ENCODE data around the gene ABCB9.
"Not testable (repeated sequence)": the region's sequence is repeated elsewhere in the genome, so short reads cannot be mapped to it uniquely, and the experiment has no call there.

The ABCB9 gene

DNA sequence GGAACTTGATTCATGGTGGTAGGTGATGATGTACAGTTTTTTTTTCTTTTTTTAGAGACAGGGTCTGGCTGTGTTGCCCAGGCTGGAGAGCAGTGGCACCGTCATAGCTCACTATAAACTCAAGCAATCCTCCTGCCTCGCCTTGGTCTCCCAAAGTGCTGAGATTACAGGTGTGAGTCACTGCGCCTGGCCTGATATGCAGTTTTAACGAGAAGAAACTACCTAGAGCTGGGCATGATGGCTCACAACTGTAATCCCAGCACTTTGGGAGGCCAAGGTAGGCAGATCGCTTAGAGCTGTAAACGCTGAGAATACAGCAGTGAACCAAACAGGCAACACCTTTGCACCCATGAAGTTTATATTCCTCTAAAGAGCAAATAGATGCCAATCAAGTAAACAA, 57.3 kb downstream of the ABCB9 start:
- H3K4me3 ChIP-seq (ENCODE audit: control insufficient read depth, low read depth, low read length): no peak overlapping the region
- TF ChIP-seq, protein P1, sequence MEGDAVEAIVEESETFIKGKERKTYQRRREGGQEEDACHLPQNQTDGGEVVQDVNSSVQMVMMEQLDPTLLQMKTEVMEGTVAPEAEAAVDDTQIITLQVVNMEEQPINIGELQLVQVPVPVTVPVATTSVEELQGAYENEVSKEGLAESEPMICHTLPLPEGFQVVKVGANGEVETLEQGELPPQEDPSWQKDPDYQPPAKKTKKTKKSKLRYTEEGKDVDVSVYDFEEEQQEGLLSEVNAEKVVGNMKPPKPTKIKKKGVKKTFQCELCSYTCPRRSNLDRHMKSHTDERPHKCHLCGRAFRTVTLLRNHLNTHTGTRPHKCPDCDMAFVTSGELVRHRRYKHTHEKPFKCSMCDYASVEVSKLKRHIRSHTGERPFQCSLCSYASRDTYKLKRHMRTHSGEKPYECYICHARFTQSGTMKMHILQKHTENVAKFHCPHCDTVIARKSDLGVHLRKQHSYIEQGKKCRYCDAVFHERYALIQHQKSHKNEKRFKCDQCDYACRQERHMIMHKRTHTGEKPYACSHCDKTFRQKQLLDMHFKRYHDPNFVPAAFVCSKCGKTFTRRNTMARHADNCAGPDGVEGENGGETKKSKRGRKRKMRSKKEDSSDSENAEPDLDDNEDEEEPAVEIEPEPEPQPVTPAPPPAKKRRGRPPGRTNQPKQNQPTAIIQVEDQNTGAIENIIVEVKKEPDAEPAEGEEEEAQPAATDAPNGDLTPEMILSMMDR (conservative IDR thresholded peaks at IDR 0.05; ENCODE audit: control insufficient read depth, insufficient read depth, low read depth, low read length): no peak
- DNase-seq (ENCODE audit: low read depth): no peak

DNA sequence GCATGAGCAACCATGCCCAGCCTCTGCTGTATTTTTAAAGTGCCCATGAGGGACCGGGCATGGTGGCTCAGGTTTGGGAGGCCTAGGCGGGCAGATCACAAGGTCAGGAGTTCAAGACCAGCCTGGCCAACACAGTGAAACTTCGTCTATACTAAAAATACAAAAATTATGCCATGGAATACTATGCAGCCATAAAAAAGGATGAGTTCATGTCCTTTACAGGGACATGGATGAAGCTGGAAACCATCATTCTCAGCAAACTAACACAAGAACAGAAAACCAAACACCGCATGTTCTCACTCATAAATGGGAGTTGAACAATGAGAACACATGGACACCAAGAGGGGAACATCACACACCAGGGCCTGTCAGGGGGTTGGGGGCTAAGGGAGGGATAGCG, 61.0 kb downstream of the ABCB9 start:
- not testable (repeated sequence) for DNase-seq (ENCODE audit: low read depth); H3K4me3 ChIP-seq (ENCODE audit: control insufficient read depth, low read depth, low read length)

DNA sequence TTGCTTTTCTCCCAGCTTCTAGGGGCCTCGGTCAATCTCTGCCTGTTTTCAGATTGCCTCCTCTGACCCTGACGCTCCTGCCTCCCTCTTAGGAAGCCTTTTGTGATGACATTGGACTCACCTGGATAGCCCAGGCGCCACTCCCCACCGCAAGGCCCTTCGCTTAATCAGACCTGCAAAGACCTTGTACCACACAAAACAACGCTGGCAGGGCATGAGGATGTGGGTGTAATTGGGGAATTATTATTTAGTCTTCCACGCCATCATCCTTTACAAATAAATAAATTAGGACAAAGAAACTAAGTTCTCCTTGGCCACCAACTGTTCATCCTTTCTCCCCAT, 62.6 kb downstream of the ABCB9 start:
- H3K4me3 ChIP-seq (ENCODE audit: control insufficient read depth, low read depth, low read length): no peak overlapping the region
- no peak for DNase-seq (ENCODE audit: low read depth)
- TF ChIP-seq, protein P1 (conservative IDR thresholded peaks at IDR 0.05; ENCODE audit: control insufficient read depth, insufficient read depth, low read depth, low read length): no peak

DNA sequence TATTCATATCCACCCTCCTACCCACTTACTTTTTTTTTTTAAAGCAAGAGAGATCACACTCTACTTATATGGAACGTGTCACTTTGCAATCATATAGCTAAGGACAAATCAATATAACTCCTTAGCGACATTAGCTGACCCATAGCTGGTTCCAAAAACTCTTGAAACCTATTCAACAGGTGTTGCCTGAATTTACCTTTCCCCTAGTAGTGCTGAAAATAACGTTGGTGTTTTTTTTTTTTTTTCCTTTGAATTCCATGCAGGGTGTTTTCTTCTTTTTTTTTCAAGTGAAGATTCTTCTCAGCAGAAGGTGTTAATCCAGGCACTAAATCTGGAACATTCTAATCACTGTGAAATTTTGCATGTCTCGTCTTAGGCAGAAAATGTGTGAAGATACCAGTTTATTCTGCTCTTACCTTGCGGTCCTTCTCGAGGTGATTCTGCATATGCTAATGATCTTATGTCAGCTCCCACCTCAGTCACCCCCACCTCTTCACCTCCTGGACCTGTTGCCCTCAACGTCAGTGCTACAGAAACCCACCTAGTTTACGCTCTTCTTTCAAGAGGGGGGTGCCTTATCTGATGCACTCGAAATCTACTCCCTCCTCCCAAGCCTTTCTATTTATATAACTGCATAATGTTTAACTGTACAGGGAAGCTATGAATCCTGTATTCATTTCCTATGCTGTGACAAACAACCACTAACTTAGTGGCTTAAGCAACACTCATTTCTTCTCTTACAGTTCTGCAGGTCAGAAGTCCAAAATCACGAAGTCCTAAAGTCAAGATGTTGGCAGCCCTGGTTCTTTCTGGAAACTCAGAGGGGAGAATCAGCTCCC, 63.2 kb downstream of the ABCB9 start:
- TF ChIP-seq, protein P1 (conservative IDR thresholded peaks at IDR 0.05; ENCODE audit: control insufficient read depth, insufficient read depth, low read depth, low read length): no peak
- no peak overlapping the region for H3K4me3 ChIP-seq (ENCODE audit: control insufficient read depth, low read depth, low read length)
- DNase-seq (ENCODE audit: low read depth): no peak

DNA sequence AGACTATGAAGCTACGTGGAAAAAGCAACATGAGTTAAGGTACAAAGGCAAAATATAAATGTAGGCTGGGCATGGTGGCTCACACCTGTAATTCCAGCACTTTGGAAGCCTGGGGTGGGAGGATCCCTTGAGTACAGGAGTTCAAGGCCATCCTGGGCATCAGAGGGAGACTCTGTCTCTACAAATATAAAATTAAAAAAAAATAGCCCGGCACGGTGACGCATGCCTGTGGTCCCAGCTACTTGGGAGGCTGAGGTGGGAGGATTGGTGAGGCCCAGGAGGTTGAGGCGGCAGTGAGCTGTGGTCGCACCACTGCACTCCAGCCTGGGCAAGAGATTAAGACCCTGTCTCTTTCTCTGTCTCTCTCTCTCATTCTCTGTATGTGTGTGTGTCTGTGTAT, 66.4 kb downstream of the ABCB9 start:
- no peak overlapping the region for H3K4me3 ChIP-seq (ENCODE audit: control insufficient read depth, low read depth, low read length)
- no peak for DNase-seq (ENCODE audit: low read depth)
- TF ChIP-seq, protein P1 (conservative IDR thresholded peaks at IDR 0.05; ENCODE audit: control insufficient read depth, insufficient read depth, low read depth, low read length): no peak

DNA sequence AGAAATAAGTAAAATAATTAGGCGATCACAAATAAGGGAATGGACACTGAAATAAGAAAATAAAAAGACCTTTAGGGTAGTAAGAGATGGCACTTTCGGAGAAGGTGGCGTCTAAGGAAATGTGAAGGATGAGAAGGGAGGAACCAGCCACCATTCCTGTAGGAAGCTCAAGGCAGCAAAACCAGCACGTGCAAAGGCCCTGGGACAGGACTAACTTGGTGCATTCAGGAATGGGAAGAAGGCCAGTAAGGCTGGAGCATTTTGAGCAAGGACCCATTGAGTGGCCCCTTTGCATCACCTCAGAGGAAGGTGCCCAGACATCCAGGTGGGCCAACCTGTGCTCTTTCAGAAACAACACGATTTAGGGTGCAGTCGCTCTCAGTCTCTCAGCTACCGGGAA, 69.6 kb downstream of the ABCB9 start:
- no peak overlapping the region for H3K4me3 ChIP-seq (ENCODE audit: control insufficient read depth, low read depth, low read length)
- TF ChIP-seq, protein P1 (conservative IDR thresholded peaks at IDR 0.05; ENCODE audit: control insufficient read depth, insufficient read depth, low read depth, low read length): no peak

DNA sequence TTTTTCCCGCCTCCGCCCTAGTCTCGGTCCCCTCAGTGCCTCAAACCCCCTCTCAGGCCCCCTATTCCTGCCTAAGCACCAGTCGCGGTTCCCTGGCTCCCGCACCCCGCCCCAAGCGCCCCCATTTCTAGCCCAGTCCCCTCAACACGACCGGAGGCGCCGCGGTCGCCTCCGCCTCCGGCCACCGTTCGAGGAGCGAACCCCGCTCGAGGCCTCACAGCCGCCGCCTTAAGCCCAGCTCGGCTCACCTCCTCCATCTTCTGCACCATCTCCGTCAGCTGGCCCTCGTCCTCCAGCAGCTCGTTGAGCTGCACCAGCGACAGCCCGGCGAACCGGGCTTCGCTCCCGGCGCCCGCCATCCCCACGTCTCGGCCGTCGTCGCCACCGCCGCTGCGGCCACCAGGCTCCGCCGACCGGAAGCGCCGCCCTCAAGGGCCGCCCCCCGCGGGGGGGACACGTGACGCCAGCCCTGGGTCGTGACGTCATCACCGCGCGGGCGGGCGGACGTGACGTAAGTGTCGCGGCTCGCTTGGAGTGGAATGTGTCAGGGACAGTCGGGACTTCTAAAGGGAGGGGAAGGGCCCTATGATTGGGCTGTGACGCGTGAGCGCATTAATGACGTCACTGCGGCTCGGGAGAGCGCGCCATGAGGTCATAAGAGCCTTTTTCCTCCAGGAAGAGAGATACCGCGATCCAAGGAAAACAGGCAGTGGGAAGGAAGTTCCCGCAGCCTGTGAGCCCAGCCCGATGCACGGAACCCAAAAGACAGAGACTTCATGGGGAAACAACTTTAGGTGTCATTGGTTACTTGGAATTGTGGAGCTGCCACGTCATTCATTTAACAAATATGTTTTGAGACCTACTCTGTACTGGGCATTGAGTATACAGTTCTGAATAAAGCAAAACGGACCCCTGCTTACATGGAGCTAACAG, 70.3 kb downstream of the ABCB9 start, which contains the start of gene VPS37B:
Gene VPS37B, minus strand, starts transcription at position 421 of the 933 bp plus-strand sequence. Its CDS starts 62 bp downstream, at position 359.
- peak within 1 kb of the TSS; percentile 79 for H3K4me3 ChIP-seq (ENCODE audit: control insufficient read depth, low read depth, low read length)
- peak; percentile 89 for DNase-seq (ENCODE audit: low read depth)
- TF ChIP-seq, protein P1 (conservative IDR thresholded peaks at IDR 0.05; ENCODE audit: control insufficient read depth, insufficient read depth, low read depth, low read length): no peak

More for the DNA sequence above, 69.6 kb downstream of the ABCB9 start:
- DNase-seq (ENCODE audit: low read depth): no peak

Data from fibroblast of mammary gland (primary cell).